Cardiac septum (tissue), 1 donor: ENCODE data around the gene PARP12. TPM values are rescaled to one million over a fixed set of nuclear protein-coding genes. Genes with fewer than 3 reads are reported as not detected.

Source experiments
- DNase-seq: peaks from one replicate; pipeline ENCODE4 v3.0.0-alpha.2; 2020; ENCODE audit warnings: low spot score
- intact Hi-C: fragments of 100-400 bp; cut with DNase I; formaldehyde crosslinking; loops from one replicate; pipeline ENCODE4 v1.14.0; 2022
- total RNA-seq: library from RNA; stranded (reverse); fragmentation: NEBNext Ultra II Directional; extraction: Animal tissue kit (Norgen Biotek cat#: 25700); gene quantifications from one replicate; pipeline ENCODE4 v1.2.1, GENCODE V29; 2021
- donor health status: DM: no; HTN: no; CAD: no.

PARP12 gene
- total RNA-seq, 1 donor from 2014 or later, result 12.5 TPM

- intact Hi-C loops, result loop anchor here (5.0 kb wide), 4 partner anchors 223 to 498 kb away; partner anchors contain the start of gene HIPK2
- DNase-seq, result no peak
These were observed 62.0 kb downstream of the PARP12 start for GRCh38 chr7:140000666-140001268.

GRCh38 chr7:139999516-139999915 is 63.2 kb downstream of the PARP12 start:
- intact Hi-C loops, result no loop called here
- no peak for DNase-seq

GRCh38 chr7:139998572-139998971 is 64.2 kb downstream of the PARP12 start:
- intact Hi-C loops, result no loop called here
- no peak for DNase-seq

GRCh38 chr7:139995017-139995915 is 67.5 kb downstream of the PARP12 start:
- no peak for DNase-seq
- intact Hi-C loops, result no loop called here

- intact Hi-C loops, result no loop called here
These were observed 68.4 kb downstream of the PARP12 start for GRCh38 chr7:139994356-139994755.

GRCh38 chr7:139993592-139993991 is 69.2 kb downstream of the PARP12 start:
- intact Hi-C loops, result no loop called here

More at GRCh38 chr7:139994356-139994755, 68.4 kb downstream of the PARP12 start:
- DNase-seq, result no peak

GRCh38 chr7:139993169-139993568 is 69.6 kb downstream of the PARP12 start:
- intact Hi-C loops, result no loop called here
- DNase-seq, result no peak

More at GRCh38 chr7:139993592-139993991, 69.2 kb downstream of the PARP12 start:
- DNase-seq, result no peak

GRCh38 chr7:139992353-139993044 is 70.3 kb downstream of the PARP12 start:
- DNase-seq, result no peak
- intact Hi-C loops, result no loop called here

- no peak for DNase-seq
- intact Hi-C loops, result no loop called here
These were observed 70.8 kb downstream of the PARP12 start for GRCh38 chr7:139991911-139992310.

GRCh38 chr7:139991269-139991666 is 71.5 kb downstream of the PARP12 start:
- DNase-seq, result no peak
- intact Hi-C loops, result no loop called here

- intact Hi-C loops, result no loop called here
- no peak for DNase-seq
These were observed 72.0 kb downstream of the PARP12 start for GRCh38 chr7:139990571-139991268.

GRCh38 chr7:139990142-139990535 is 72.6 kb downstream of the PARP12 start:
- intact Hi-C loops, result no loop called here

GRCh38 chr7:139989366-139990141 is 73.2 kb downstream of the PARP12 start:
- intact Hi-C loops, result no loop called here
- DNase-seq, result no peak

More at GRCh38 chr7:139990142-139990535, 72.6 kb downstream of the PARP12 start:
- DNase-seq, result no peak

GRCh38 chr7:139987691-139988516 is 74.8 kb downstream of the PARP12 start:
- intact Hi-C loops, result no loop called here
- no peak for DNase-seq

- intact Hi-C loops, result no loop called here
- DNase-seq, result no peak
These were observed 76.9 kb downstream of the PARP12 start for GRCh38 chr7:139985811-139986210.

- no peak for DNase-seq
- intact Hi-C loops, result no loop called here
These were observed 77.9 kb downstream of the PARP12 start for GRCh38 chr7:139984642-139985539.
